Effector memory CD4-positive, alpha-beta T cell (primary cell): Measurements from ENCODE around the gene ACBD5.
"Not testable (repeated sequence)": the region's sequence is repeated elsewhere in the genome, so short reads cannot be mapped to it uniquely, and the experiment has no call there.

Experiments used
- DNase-seq, 3 donors: peaks; one replicate each; pipeline ENCODE4 v3.0.0-alpha.2; 2020
- H3K27ac ChIP-seq: 2 replicates; pipeline ENCODE4 v1.7.0; 2013; ENCODE audit warnings: mild to moderate bottlenecking, low read length, moderate library complexity; ENCODE audit not compliant: insufficient read depth, poor library complexity, severe bottlenecking
- H3K27me3 ChIP-seq: replicated peaks from 2 replicates; pipeline ENCODE4 v1.7.0; 2013; ENCODE audit warnings: mild to moderate bottlenecking, low read length; ENCODE audit not compliant: insufficient read depth, control insufficient read depth, poor library complexity, severe bottlenecking
- H3K36me3 ChIP-seq: 2 replicates; pipeline ENCODE4 v1.7.0; 2013; ENCODE audit warnings: mild to moderate bottlenecking, low read length, moderate library complexity; ENCODE audit not compliant: control insufficient read depth, insufficient read depth
- H3K4me1 ChIP-seq: 2 replicates; pipeline ENCODE4 v1.7.0; 2013; ENCODE audit warnings: low read length, mild to moderate bottlenecking; ENCODE audit not compliant: control insufficient read depth, insufficient read depth, poor library complexity, severe bottlenecking
- H3K4me3 ChIP-seq: 2 replicates; pipeline ENCODE4 v1.7.0; 2013; ENCODE audit warnings: low read length, low read depth, mild to moderate bottlenecking; ENCODE audit not compliant: insufficient read depth, poor library complexity, severe bottlenecking
- H3K9me3 ChIP-seq: 2 replicates; pipeline ENCODE4 v1.7.0; 2013; ENCODE audit warnings: mild to moderate bottlenecking, low read length, moderate library complexity; ENCODE audit not compliant: control insufficient read depth

The ACBD5 gene

GRCh38 chr10:27241652-27242472 is 1.3 kb upstream of the ACBD5 start:
- H3K9me3 ChIP-seq, result no peaks in the 10 kb centered on the region
- DNase-seq, result peak; percentile 71 to 82 (median 75)
- H3K27ac ChIP-seq, result peak overlapping the region; percentile 96
- no peaks in the 10 kb centered on the region for H3K36me3 ChIP-seq
- H3K4me3 ChIP-seq, result peak overlapping the region; percentile 77
- no peaks in the 10 kb centered on the region for H3K27me3 ChIP-seq
- H3K4me1 ChIP-seq, result peaks cover 16% of the 10 kb centered on the region

DNA sequence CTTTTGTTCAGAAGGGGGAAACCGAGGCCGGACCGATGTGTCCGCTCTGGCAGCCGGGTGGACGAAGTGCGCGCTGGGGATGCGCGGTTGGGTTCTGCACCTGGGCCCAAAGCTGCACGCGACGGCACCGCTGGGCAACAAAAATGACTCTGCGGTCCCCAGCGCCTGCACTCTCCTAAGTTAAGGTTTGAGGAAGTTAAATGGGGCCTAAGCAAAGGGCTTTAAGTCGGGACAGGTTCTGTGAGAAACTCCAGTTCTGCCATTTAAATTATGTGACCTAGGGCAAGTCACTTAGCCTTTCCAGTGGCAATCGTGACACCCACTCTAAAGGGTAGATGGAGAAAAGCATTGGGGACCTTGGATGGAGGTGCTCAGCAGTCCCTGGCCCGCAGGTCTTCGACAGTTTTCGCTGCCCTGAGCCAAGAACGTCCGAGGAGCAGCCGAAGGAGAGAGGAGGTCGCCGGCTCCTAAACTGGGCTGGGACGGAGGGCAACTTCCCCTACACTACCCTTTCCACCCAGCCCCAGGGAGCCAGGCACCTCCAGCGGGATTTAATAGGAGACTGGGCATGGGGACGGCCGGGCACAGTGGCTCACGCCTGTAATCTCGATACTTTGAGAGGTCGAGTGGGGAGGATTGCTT is 534 bp upstream of the ACBD5 start:
- Histone ChIP-seq H3K4me1 (peaks cover 16% of the 10 kb centered on the region), H3K4me3 (peak overlapping the region; percentile 77), H3K9me3 (no peaks in the 10 kb centered on the region), H3K27me3 (no peaks in the 10 kb centered on the region), H3K27ac (peak overlapping the region; percentile 96), H3K36me3 (no peaks in the 10 kb centered on the region)
- peak in 1 of 3 donors; percentile 37 for DNase-seq

- not testable (repeated sequence) for H3K4me3 ChIP-seq, H3K36me3 ChIP-seq, H3K9me3 ChIP-seq, H3K27me3 ChIP-seq, H3K27ac ChIP-seq, DNase-seq, H3K4me1 ChIP-seq
Observed at GRCh38 chr10:27237531-27237930, 3.1 kb downstream of the ACBD5 start.

DNA sequence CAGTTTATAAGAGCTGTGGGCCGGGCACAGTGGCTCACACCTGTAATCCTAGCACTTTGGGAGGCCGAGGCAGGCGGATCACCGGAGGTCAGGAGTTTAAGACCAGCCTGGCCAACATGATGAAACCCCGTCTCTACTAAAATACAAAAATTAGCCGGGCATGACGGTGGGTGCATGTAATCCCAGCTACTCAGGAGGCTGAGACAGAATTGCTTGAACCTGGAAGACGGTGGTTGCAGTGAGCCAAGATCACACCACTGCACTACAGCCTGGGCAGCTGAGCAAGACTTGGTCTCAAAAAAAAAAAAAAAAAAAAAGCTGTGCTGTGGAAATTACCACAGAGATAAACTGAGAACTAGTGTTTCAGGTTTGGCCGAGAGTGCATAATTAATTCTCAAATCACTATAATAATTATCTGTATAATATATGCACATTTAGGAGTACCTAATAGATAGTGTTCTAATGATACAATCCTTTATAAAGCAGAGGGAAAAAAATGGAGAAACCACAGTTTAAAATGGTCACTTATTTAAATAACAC is 3.9 kb downstream of the ACBD5 start:
- H3K27me3 ChIP-seq, H3K9me3 ChIP-seq, H3K27ac ChIP-seq, H3K4me3 ChIP-seq, DNase-seq, H3K36me3 ChIP-seq, H3K4me1 ChIP-seq: not testable (repeated sequence)

- Histone ChIP-seq H3K36me3 (peaks cover 4% of the 10 kb centered on the region), H3K4me3 (no peak overlapping the region), H3K27ac (no peak overlapping the region), H3K4me1 (no peaks in the 10 kb centered on the region), H3K27me3 (no peaks in the 10 kb centered on the region), H3K9me3 (no peaks in the 10 kb centered on the region)
- DNase-seq, result no peak
Observed at GRCh38 chr10:27235706-27236105, 4.9 kb downstream of the ACBD5 start.

- H3K9me3 ChIP-seq, result no peaks in the 10 kb centered on the region
- no peak overlapping the region for H3K27ac ChIP-seq
- H3K27me3 ChIP-seq, result no peaks in the 10 kb centered on the region
- H3K36me3 ChIP-seq, result peaks cover 9% of the 10 kb centered on the region
- no peak overlapping the region for H3K4me3 ChIP-seq
- no peak for DNase-seq
- H3K4me1 ChIP-seq, result no peaks in the 10 kb centered on the region
Observed at GRCh38 chr10:27230022-27230421, 10.6 kb downstream of the ACBD5 start.

DNA sequence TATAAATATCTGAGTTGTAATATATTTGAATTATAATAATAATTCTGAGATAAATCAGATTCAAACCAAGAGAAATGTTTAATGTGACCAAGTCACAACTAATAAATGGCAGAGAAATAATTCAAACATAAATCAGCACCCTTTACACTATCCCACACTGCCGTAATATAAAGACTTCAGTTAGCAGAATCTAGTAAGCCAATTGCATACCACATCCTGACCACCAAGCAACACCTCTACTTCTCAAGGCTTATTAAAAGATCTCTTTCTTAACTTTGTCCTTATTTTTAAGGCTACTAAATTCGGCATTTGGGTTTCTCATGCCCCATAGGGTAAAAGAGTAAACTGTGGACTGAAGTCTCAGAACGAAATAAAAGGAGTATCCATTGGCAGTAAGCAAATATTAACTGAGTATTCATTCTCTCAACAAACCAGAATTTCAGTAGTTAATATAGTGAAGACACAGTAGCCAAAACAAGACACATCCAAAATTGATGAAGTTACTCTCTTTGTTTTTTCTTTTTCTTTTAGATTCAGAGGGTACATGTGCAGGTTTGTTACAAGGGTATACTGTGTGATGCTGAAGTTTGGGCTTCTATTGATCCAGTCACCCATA is 14.8 kb downstream of the ACBD5 start:
- H3K4me3 ChIP-seq, result no peak overlapping the region
- H3K9me3 ChIP-seq, result no peaks in the 10 kb centered on the region
- DNase-seq, result no peak
- H3K36me3 ChIP-seq, result peaks cover 29% of the 10 kb centered on the region
- H3K27ac ChIP-seq, result no peak overlapping the region
- H3K4me1 ChIP-seq, result no peaks in the 10 kb centered on the region
- no peaks in the 10 kb centered on the region for H3K27me3 ChIP-seq

DNA sequence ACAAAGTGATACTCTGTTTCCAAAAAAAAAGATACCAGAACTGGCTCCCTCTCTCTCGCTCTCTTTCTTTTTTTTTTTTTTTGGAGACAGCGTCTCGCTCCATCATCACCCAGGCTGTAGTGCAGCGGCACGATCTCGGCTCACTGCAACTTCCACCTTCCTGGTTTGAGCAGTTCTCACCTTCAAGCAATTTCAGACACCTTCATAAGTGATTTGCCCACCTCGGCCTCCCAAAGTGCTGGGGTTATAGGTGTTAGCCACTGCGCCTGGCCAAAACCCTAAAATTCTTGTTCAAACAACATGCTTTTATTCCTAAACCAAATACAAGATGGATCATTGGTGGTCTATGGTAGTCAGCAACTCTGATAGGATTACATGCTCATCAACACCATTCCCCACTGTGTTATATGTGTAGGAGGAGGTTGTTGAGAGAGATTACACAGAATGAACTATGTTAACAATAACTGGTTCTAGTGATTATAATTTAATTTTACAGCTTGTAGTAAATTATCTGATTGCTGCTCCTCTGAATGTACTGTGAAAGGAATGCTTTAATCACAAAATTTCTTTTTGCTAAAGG is 15.5 kb downstream of the ACBD5 start:
- Histone ChIP-seq H3K4me1 (no peaks in the 10 kb centered on the region), H3K4me3 (no peak overlapping the region), H3K27me3 (no peaks in the 10 kb centered on the region), H3K27ac (no peak overlapping the region), H3K9me3 (no peaks in the 10 kb centered on the region), H3K36me3 (peaks cover 32% of the 10 kb centered on the region)
- DNase-seq, result no peak

DNA sequence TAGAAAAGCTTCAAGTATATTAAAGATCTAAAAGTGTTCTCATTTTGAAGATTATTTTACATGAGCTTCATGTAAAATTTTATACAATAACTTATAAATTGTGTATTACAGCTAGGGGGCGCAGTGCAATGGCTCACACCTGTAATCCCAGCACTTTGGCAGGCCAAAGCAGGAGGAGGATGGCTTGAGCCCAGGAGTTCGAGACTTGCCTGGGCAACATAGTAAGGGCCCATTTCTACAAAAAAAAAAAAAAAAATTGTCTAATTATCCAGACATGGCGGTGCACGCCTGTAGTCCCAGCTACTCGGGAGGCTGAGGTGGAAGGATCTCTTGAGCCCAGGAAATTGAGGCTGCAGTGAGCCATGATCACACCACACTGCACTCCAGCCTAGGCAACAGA is 16.6 kb downstream of the ACBD5 start:
- H3K27me3 ChIP-seq, result no peaks in the 10 kb centered on the region
- H3K9me3 ChIP-seq, result no peaks in the 10 kb centered on the region
- H3K4me1 ChIP-seq, result no peaks in the 10 kb centered on the region
- peaks cover 39% of the 10 kb centered on the region for H3K36me3 ChIP-seq
- no peak overlapping the region for H3K4me3 ChIP-seq
- H3K27ac ChIP-seq, result no peak overlapping the region
- peak in 1 of 3 donors; percentile 36 for DNase-seq
